ENCODE measurements around the gene HEG1.
A peak's percentile ranks its signal among the peaks of the same experiment; 100 is the strongest.

The HEG1 gene

GRCh38 chr3:124927574-124928045 lies 128.2 kb downstream of the HEG1 start:
- H3K4me1 ChIP-seq (ENCODE audit: control extremely low read depth in 1 of 4, control insufficient read depth in 4 of 4, insufficient read depth in 4 of 4, low read length in 3 of 4), result no peaks in the 10 kb centered on the region

GRCh38 chr3:124926426-124927101 lies 129.2 kb downstream of the HEG1 start:
- peaks cover 0 to 4% (median 0%) of the 10 kb centered on the region in 5 experiments for H3K27me3 ChIP-seq (replicated peaks in 2 of 5; ENCODE audit: control insufficient read depth in 4 of 5, insufficient read depth in 5 of 5, low read length in 4 of 5)
- POLR2A ChIA-PET, result no interaction called here
- H3K36me3 ChIP-seq (ENCODE audit: control insufficient read depth in 4 of 4, insufficient read depth in 4 of 4, low read length in 3 of 4), result no peaks in the 10 kb centered on the region
- CTCF ChIA-PET, result interaction anchor here (1.1 to 2.3 kb wide), 3 partner anchors 9 to 238 kb away, joined by 3 to 12 read pairs (median 3); no protein-coding TSS in a partner anchor
- H3K9me3 ChIP-seq (ENCODE audit: control extremely low read depth in 1 of 5, control insufficient read depth in 4 of 5, insufficient read depth in 2 of 5, low read depth in 1 of 5, low read length in 4 of 5), result no peaks in the 10 kb centered on the region
- no peak overlapping the region for H3K27ac ChIP-seq (ENCODE audit: insufficient read depth in 1 of 2, low read depth in 1 of 2, low read length in 2 of 2, poor library complexity in 1 of 2, severe bottlenecking in 2 of 2)
- DNase-seq, result peak in 2 of 3 donors; percentile 11 to 24
- 100% methylated on average over 3 of the region's 4 CpGs for WGBS (ENCODE audit: insufficient coverage)
- no peak overlapping the region for H3K4me3 ChIP-seq (ENCODE audit: control insufficient read depth in 1 of 7, extremely low read depth in 1 of 7, insufficient read depth in 4 of 7, low read depth in 2 of 7, low read length in 6 of 7)
- no peaks in the 10 kb centered on the region for H3K4me1 ChIP-seq (ENCODE audit: control extremely low read depth in 1 of 4, control insufficient read depth in 4 of 4, insufficient read depth in 4 of 4, low read length in 3 of 4)

More at GRCh38 chr3:124927574-124928045, 128.2 kb downstream of the HEG1 start:
- CTCF ChIA-PET, result interaction anchor here (0.6 to 2.6 kb wide), 8 partner anchors 8 to 657 kb away, joined by 3 to 12 read pairs (median 4); no protein-coding TSS in a partner anchor
- Histone ChIP-seq H3K9me3 (ENCODE audit: control extremely low read depth in 1 of 5, control insufficient read depth in 4 of 5, insufficient read depth in 2 of 5, low read depth in 1 of 5, low read length in 4 of 5) (no peaks in the 10 kb centered on the region), H3K36me3 (ENCODE audit: control insufficient read depth in 4 of 4, insufficient read depth in 4 of 4, low read length in 3 of 4) (no peaks in the 10 kb centered on the region), H3K27ac (ENCODE audit: insufficient read depth in 1 of 2, low read depth in 1 of 2, low read length in 2 of 2, poor library complexity in 1 of 2, severe bottlenecking in 2 of 2) (no peak overlapping the region), H3K27me3 (replicated peaks in 2 of 5; ENCODE audit: control insufficient read depth in 4 of 5, insufficient read depth in 5 of 5, low read length in 4 of 5) (peaks cover 0 to 4% (median 0%) of the 10 kb centered on the region in 5 experiments), H3K4me3 (ENCODE audit: control insufficient read depth in 1 of 7, extremely low read depth in 1 of 7, insufficient read depth in 4 of 7, low read depth in 2 of 7, low read length in 6 of 7) (no peak overlapping the region)
- 100% methylated on average over 1 of the region's 2 CpGs for WGBS (ENCODE audit: insufficient coverage)
- POLR2A ChIA-PET, result no interaction called here
- no peak for DNase-seq

- no peaks in the 10 kb centered on the region for H3K9me3 ChIP-seq (ENCODE audit: control extremely low read depth in 1 of 5, control insufficient read depth in 4 of 5, insufficient read depth in 2 of 5, low read depth in 1 of 5, low read length in 4 of 5)
- no peak for DNase-seq
- WGBS (ENCODE audit: insufficient coverage), result 83% methylated on average over 1 of the region's 2 CpGs
- no peaks in the 10 kb centered on the region for H3K4me1 ChIP-seq (ENCODE audit: control extremely low read depth in 1 of 4, control insufficient read depth in 4 of 4, insufficient read depth in 4 of 4, low read length in 3 of 4)
- ChIA-PET POLR2A (no interaction called here), CTCF (interaction anchor here (1.0 to 1.5 kb wide), 5 partner anchors 11 to 164 kb away, joined by 3 to 5 read pairs (median 4); no protein-coding TSS in a partner anchor)
- H3K4me3 ChIP-seq (ENCODE audit: control insufficient read depth in 1 of 7, extremely low read depth in 1 of 7, insufficient read depth in 4 of 7, low read depth in 2 of 7, low read length in 6 of 7), result no peak overlapping the region
- H3K27ac ChIP-seq (ENCODE audit: insufficient read depth in 1 of 2, low read depth in 1 of 2, low read length in 2 of 2, poor library complexity in 1 of 2, severe bottlenecking in 2 of 2), result no peak overlapping the region
- H3K36me3 ChIP-seq (ENCODE audit: control insufficient read depth in 4 of 4, insufficient read depth in 4 of 4, low read length in 3 of 4), result no peaks in the 10 kb centered on the region
- H3K27me3 ChIP-seq (replicated peaks in 2 of 5; ENCODE audit: control insufficient read depth in 4 of 5, insufficient read depth in 5 of 5, low read length in 4 of 5), result peaks cover 0 to 4% (median 0%) of the 10 kb centered on the region in 5 experiments
Measured at GRCh38 chr3:124924741-124925140, 131.1 kb downstream of the HEG1 start.

GRCh38 chr3:124923833-124924232 lies 132.0 kb downstream of the HEG1 start:
- Histone ChIP-seq H3K9me3 (ENCODE audit: control extremely low read depth in 1 of 5, control insufficient read depth in 4 of 5, insufficient read depth in 2 of 5, low read depth in 1 of 5, low read length in 4 of 5) (no peaks in the 10 kb centered on the region), H3K4me3 (ENCODE audit: control insufficient read depth in 1 of 7, extremely low read depth in 1 of 7, insufficient read depth in 4 of 7, low read depth in 2 of 7, low read length in 6 of 7) (no peak overlapping the region), H3K27me3 (replicated peaks in 2 of 5; ENCODE audit: control insufficient read depth in 4 of 5, insufficient read depth in 5 of 5, low read length in 4 of 5) (peaks cover 0 to 4% (median 0%) of the 10 kb centered on the region in 5 experiments), H3K36me3 (ENCODE audit: control insufficient read depth in 4 of 4, insufficient read depth in 4 of 4, low read length in 3 of 4) (no peaks in the 10 kb centered on the region), H3K4me1 (ENCODE audit: control extremely low read depth in 1 of 4, control insufficient read depth in 4 of 4, insufficient read depth in 4 of 4, low read length in 3 of 4) (no peaks in the 10 kb centered on the region), H3K27ac (ENCODE audit: insufficient read depth in 1 of 2, low read depth in 1 of 2, low read length in 2 of 2, poor library complexity in 1 of 2, severe bottlenecking in 2 of 2) (no peak overlapping the region)
- ChIA-PET CTCF (interaction anchor here (1.0 to 1.5 kb wide), 4 partner anchors 12 to 662 kb away, joined by 4 to 6 read pairs (median 4); no protein-coding TSS in a partner anchor), POLR2A (no interaction called here)
- peak in 1 of 3 donors; percentile 10 for DNase-seq

GRCh38 chr3:124920718-124921117 lies 135.1 kb downstream of the HEG1 start:
- H3K4me1 ChIP-seq (ENCODE audit: control extremely low read depth in 1 of 4, control insufficient read depth in 4 of 4, insufficient read depth in 4 of 4, low read length in 3 of 4), result no peaks in the 10 kb centered on the region
- no peaks in the 10 kb centered on the region for H3K9me3 ChIP-seq (ENCODE audit: control extremely low read depth in 1 of 5, control insufficient read depth in 4 of 5, insufficient read depth in 2 of 5, low read depth in 1 of 5, low read length in 4 of 5)
- CTCF ChIA-PET, result interaction anchor here (1.0 kb wide), 1 partner anchor 19 kb away, joined by 3 read pairs; no protein-coding TSS in a partner anchor
- WGBS (ENCODE audit: insufficient coverage), result 91% methylated on average over 3 of the region's 5 CpGs
- POLR2A ChIA-PET, result no interaction called here
- DNase-seq, result no peak
- peaks cover 0 to 5% (median 0%) of the 10 kb centered on the region in 5 experiments for H3K27me3 ChIP-seq (replicated peaks in 2 of 5; ENCODE audit: control insufficient read depth in 4 of 5, insufficient read depth in 5 of 5, low read length in 4 of 5)
- H3K27ac ChIP-seq (ENCODE audit: insufficient read depth in 1 of 2, low read depth in 1 of 2, low read length in 2 of 2, poor library complexity in 1 of 2, severe bottlenecking in 2 of 2), result no peak overlapping the region
- no peaks in the 10 kb centered on the region for H3K36me3 ChIP-seq (ENCODE audit: control insufficient read depth in 4 of 4, insufficient read depth in 4 of 4, low read length in 3 of 4)
- no peak overlapping the region for H3K4me3 ChIP-seq (ENCODE audit: control insufficient read depth in 1 of 7, extremely low read depth in 1 of 7, insufficient read depth in 4 of 7, low read depth in 2 of 7, low read length in 6 of 7)

- no peak for DNase-seq
- 94% methylated on average over 2 of the region's 2 CpGs for WGBS (ENCODE audit: insufficient coverage)
- no peaks in the 10 kb centered on the region for H3K36me3 ChIP-seq (ENCODE audit: control insufficient read depth in 4 of 4, insufficient read depth in 4 of 4, low read length in 3 of 4)
- H3K9me3 ChIP-seq (ENCODE audit: control extremely low read depth in 1 of 5, control insufficient read depth in 4 of 5, insufficient read depth in 2 of 5, low read depth in 1 of 5, low read length in 4 of 5), result no peaks in the 10 kb centered on the region
- H3K27me3 ChIP-seq (replicated peaks in 2 of 5; ENCODE audit: control insufficient read depth in 4 of 5, insufficient read depth in 5 of 5, low read length in 4 of 5), result peaks cover 0 to 5% (median 0%) of the 10 kb centered on the region in 5 experiments
- H3K4me1 ChIP-seq (ENCODE audit: control extremely low read depth in 1 of 4, control insufficient read depth in 4 of 4, insufficient read depth in 4 of 4, low read length in 3 of 4), result no peaks in the 10 kb centered on the region
- ChIA-PET POLR2A (interaction anchor here (0.6 kb wide), 1 partner anchor 349 kb away, joined by 4 read pairs; no protein-coding TSS in a partner anchor), CTCF (no interaction called here)
- no peak overlapping the region for H3K27ac ChIP-seq (ENCODE audit: insufficient read depth in 1 of 2, low read depth in 1 of 2, low read length in 2 of 2, poor library complexity in 1 of 2, severe bottlenecking in 2 of 2)
- no peak overlapping the region for H3K4me3 ChIP-seq (ENCODE audit: control insufficient read depth in 1 of 7, extremely low read depth in 1 of 7, insufficient read depth in 4 of 7, low read depth in 2 of 7, low read length in 6 of 7)
Measured at GRCh38 chr3:124919756-124920155, 136.0 kb downstream of the HEG1 start.

- H3K27ac ChIP-seq (ENCODE audit: insufficient read depth in 1 of 2, low read depth in 1 of 2, low read length in 2 of 2, poor library complexity in 1 of 2, severe bottlenecking in 2 of 2), result no peak overlapping the region
- no peaks in the 10 kb centered on the region for H3K36me3 ChIP-seq (ENCODE audit: control insufficient read depth in 4 of 4, insufficient read depth in 4 of 4, low read length in 3 of 4)
- H3K4me3 ChIP-seq (ENCODE audit: control insufficient read depth in 1 of 7, extremely low read depth in 1 of 7, insufficient read depth in 4 of 7, low read depth in 2 of 7, low read length in 6 of 7), result no peak overlapping the region
- CTCF ChIA-PET, result interaction anchor here (0.9 to 3.1 kb wide), 3 partner anchors 10 to 666 kb away, joined by 3 to 11 read pairs (median 4); no protein-coding TSS in a partner anchor
- peaks cover 0 to 3% (median 0%) of the 10 kb centered on the region in 5 experiments for H3K27me3 ChIP-seq (replicated peaks in 2 of 5; ENCODE audit: control insufficient read depth in 4 of 5, insufficient read depth in 5 of 5, low read length in 4 of 5)
- no peak for DNase-seq
- WGBS (ENCODE audit: insufficient coverage), result 100% methylated on average over 2 of the region's 2 CpGs
- no peaks in the 10 kb centered on the region for H3K9me3 ChIP-seq (ENCODE audit: control extremely low read depth in 1 of 5, control insufficient read depth in 4 of 5, insufficient read depth in 2 of 5, low read depth in 1 of 5, low read length in 4 of 5)
- no peaks in the 10 kb centered on the region for H3K4me1 ChIP-seq (ENCODE audit: control extremely low read depth in 1 of 4, control insufficient read depth in 4 of 4, insufficient read depth in 4 of 4, low read length in 3 of 4)
- POLR2A ChIA-PET, result interaction anchor here (0.6 kb wide), 1 partner anchor 222 kb away, joined by 9 read pairs; no protein-coding TSS in a partner anchor
Measured at GRCh38 chr3:124918524-124918923, 137.3 kb downstream of the HEG1 start.

Data from common myeloid progenitor, CD34-positive (primary cell).